Cardiac muscle cell (in vitro differentiated cells and primary cell): ENCODE data around the gene TAF12. TPM values are rescaled to one million over a fixed set of nuclear protein-coding genes. Genes with fewer than 3 reads are reported as not detected.
A peak's percentile ranks its signal among the peaks of the same experiment; 100 is the strongest.
"Not testable (repeated sequence)": the region's sequence is repeated elsewhere in the genome, so short reads cannot be mapped to it uniquely, and the experiment has no call there.

Experiments used
- DNase-seq, 2 donors: peaks; one replicate each; pipeline versions ENCODE4 v3.0.0 to v3.0.0-alpha.2; 2010 to 2017; ENCODE audit warnings: low read depth in 1 of 2, low spot score in 1 of 2
- H3K27ac ChIP-seq: fragments of 200-600 bp; sonication (generic); 2 replicates; pipeline ENCODE4 v1.5.1; 2016
- H3K27me3 ChIP-seq: fragments of 200-600 bp; sonication (generic); 2 replicates; pipeline ENCODE4 v1.6.0; 2016; ENCODE audit warnings: control low read depth
- H3K36me3 ChIP-seq: fragments of 200-600 bp; sonication (generic); 2 replicates; pipeline ENCODE4 v1.5.1; 2016; ENCODE audit warnings: control low read depth
- H3K4me1 ChIP-seq: fragments of 200-600 bp; sonication (generic); 2 replicates; pipeline ENCODE4 v1.8.1; 2017; ENCODE audit warnings: low read depth, mild to moderate bottlenecking, mixed run types
- H3K4me3 ChIP-seq: fragments of 200-600 bp; sonication (generic); 2 replicates; pipeline ENCODE4 v1.5.1; 2016; ENCODE audit warnings: mild to moderate bottlenecking
- H3K9me3 ChIP-seq: fragments of 200-600 bp; sonication (generic); 2 replicates; pipeline ENCODE4 v1.5.1; 2017; ENCODE audit warnings: low read depth, mild to moderate bottlenecking, control low read depth
- polyA plus RNA-seq: library from polyadenylated mRNA; unstranded; fragments of >200 nt; fragmentation: Nextera tagmentation; extraction: Ambion mirVana; gene quantifications from 2 replicates; pipeline ENCODE4 v1.2.1, GENCODE V29; 2016
- total RNA-seq: library from RNA; depleted of rRNA; stranded (reverse); fragments of >200 nt; gene quantifications from 2 replicates; pipeline ENCODE4 v1.2.3, GENCODE V29; 2016
- TF ChIP-seq, protein P1 (sequence below): IDR thresholded peaks from 2 replicates; pipeline ENCODE4 v1.5.1; 2012; ENCODE audit warnings: low read depth, mild to moderate bottlenecking, low read length

TAF12 gene
- total and polyA plus RNA-seq, 2 experiments from 2014 or later: 40.3 to 51.9 TPM

DNA sequence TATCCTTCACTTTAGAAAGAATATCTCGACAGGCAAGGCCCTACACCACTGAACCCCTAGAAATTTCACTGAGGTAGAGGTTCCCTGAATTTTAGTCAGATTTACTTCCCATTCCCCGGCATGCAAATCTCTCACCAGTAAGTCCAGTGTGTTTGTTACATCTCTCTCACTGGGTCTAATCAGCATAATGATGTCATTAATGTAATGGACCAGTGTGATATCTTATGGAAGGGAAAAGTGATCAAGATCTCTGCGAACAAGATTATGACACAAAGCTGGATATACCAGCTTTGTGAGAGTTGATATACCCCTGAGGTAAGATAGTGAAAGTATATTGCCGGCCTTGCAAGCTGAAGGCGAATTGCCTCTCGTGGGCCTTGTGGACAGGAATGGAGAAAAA lies 13.5 kb upstream of the TAF12 start:
- Histone ChIP-seq H3K27ac (no peak overlapping the region), H3K4me3 (no peak overlapping the region), H3K4me1 (no peaks in the 10 kb centered on the region), H3K9me3 (no peaks in the 10 kb centered on the region), H3K27me3 (no peaks in the 10 kb centered on the region), H3K36me3 (no peaks in the 10 kb centered on the region)
- DNase-seq: no peak
- TF ChIP-seq, protein P1, sequence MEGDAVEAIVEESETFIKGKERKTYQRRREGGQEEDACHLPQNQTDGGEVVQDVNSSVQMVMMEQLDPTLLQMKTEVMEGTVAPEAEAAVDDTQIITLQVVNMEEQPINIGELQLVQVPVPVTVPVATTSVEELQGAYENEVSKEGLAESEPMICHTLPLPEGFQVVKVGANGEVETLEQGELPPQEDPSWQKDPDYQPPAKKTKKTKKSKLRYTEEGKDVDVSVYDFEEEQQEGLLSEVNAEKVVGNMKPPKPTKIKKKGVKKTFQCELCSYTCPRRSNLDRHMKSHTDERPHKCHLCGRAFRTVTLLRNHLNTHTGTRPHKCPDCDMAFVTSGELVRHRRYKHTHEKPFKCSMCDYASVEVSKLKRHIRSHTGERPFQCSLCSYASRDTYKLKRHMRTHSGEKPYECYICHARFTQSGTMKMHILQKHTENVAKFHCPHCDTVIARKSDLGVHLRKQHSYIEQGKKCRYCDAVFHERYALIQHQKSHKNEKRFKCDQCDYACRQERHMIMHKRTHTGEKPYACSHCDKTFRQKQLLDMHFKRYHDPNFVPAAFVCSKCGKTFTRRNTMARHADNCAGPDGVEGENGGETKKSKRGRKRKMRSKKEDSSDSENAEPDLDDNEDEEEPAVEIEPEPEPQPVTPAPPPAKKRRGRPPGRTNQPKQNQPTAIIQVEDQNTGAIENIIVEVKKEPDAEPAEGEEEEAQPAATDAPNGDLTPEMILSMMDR: no peak

DNA sequence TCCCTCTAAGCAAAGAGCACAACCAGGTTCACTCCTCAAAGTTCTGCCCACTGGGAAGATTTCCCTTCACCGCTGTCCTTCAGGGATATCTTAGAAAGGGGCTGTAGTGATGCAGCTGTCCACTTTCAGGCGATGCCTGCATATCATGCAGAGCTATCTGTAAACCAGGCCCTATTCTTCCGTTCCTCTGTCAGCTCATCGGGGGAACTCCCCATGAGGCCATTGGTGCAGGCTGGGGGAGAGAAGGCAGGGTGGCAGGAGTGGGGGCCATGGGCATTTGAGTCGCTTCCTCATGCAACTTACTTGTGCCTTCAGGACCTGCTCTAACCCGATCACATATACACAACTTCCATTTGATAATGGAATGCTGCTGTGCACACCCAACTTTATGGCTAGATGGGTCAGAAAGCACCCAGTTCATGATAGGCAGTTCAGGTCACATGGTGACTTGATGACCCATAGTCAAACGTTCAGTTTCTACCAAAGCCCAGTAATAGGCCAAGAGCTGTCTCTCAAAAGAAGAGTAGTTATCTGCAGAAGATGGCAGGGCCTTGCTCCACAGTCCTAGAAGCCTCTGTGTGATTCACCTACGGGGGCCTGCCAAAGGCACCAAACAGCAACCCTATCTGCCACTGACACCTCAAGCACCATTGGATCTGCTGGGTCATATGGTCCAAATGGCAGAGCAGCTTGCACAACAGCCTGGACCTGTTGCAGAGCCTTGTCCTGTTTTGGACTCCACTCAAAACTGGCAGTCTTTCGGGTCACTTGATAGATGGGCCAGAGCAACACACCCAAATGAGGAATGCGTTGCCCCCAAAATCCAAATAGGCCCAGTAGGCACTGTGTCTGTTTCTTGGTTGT lies 12.8 kb upstream of the TAF12 start:
- not testable (repeated sequence) for H3K27me3 ChIP-seq, H3K4me3 ChIP-seq, DNase-seq, H3K9me3 ChIP-seq, H3K4me1 ChIP-seq, H3K27ac ChIP-seq, H3K36me3 ChIP-seq

DNA sequence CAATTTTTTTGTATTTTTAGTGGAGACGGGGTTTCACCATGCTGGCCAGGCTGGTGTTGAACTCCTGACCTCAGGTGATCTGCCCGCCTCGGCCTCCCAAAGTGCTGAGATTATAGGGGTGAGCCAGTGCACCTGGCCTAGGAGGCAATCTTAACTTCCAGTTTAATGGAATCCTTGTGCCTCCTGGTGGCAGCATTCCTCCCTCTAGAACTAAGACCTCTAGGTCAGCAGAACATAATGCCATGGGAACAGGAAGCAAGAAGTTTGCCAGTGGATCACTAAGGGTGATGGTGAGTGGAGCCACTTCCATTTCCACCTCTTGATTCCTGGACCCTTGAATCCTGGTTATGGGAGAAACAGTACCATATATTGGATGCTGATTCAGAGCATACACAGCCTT lies 11.0 kb upstream of the TAF12 start:
- not testable (repeated sequence) for H3K4me3 ChIP-seq, H3K27ac ChIP-seq, H3K4me1 ChIP-seq, H3K36me3 ChIP-seq, H3K27me3 ChIP-seq, H3K9me3 ChIP-seq
- DNase-seq: peak; percentile 52 to 58
- TF ChIP-seq, protein P1: peak; percentile 36

DNA sequence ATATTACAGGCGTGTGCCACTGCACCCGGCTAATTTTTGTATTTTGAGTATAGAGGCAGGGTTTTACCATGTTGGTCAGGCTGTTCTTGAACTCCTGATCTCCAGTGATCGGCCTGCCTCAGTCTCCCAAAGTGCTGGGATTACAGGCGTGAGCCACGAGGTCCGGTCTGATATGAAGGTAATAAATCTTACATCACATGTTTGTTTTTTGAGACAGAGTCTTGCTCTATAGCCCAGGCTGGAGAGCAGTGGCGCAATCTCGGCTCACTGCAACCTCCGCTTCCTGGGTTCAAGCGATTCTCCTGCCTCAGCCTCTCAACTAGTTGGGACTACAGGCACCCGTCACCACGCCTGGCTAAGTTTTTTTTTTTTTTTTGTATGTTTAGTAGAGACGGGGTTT lies 10.2 kb upstream of the TAF12 start:
- not testable (repeated sequence) for H3K4me3 ChIP-seq, H3K27ac ChIP-seq, H3K27me3 ChIP-seq, DNase-seq, H3K9me3 ChIP-seq, H3K36me3 ChIP-seq, H3K4me1 ChIP-seq

DNA sequence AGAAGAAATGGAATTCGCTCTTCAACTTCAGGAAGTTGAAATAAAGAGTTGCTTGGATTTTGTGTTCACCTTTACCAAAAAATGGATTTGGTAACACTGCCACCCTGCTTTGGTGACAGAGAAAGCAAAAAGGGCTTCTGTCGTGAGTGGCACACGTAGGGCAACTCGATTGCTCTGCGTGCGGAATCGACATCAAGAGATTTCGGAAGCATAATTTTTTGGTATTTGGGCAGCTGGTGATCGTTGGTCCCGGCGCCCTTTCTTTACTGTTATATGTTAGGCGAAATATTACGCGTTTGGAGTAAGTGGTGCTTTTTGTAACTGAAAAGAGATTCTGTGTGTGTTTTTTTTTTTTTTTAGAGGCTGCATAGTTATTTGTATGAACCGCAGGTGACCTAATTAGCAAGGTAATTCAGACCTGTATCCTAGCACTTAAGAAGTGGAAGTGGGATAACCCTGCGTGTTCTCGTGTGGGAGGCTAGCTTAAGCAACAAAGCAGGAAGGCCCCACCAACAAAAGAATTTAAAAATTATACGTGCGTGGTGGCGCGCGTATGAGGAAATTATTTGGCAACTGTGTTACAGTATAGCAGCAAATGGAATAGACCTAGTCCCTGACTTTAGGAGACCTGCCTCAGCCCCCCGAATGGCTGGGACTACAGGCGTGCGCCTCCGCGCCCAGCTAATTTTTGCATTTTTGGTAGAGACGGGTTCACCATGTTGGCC lies 5.8 kb upstream of the TAF12 start, which contains the start of gene RNU11:
TSS of gene RNU11 (plus strand) at position 127 of the 725 bp plus-strand sequence.
- Histone ChIP-seq H3K9me3 (no peaks in the 10 kb centered on the region), H3K4me3 (peak within 1 kb of the TSS; percentile 21), H3K27ac (peak within 1 kb of the TSS; percentile 98), H3K27me3 (no peaks in the 10 kb centered on the region), H3K36me3 (no peaks in the 10 kb centered on the region), H3K4me1 (peaks cover 10% of the 10 kb centered on the region)
- TF ChIP-seq, protein P1: no peak
- peak; percentile 96 to 98 for DNase-seq

DNA sequence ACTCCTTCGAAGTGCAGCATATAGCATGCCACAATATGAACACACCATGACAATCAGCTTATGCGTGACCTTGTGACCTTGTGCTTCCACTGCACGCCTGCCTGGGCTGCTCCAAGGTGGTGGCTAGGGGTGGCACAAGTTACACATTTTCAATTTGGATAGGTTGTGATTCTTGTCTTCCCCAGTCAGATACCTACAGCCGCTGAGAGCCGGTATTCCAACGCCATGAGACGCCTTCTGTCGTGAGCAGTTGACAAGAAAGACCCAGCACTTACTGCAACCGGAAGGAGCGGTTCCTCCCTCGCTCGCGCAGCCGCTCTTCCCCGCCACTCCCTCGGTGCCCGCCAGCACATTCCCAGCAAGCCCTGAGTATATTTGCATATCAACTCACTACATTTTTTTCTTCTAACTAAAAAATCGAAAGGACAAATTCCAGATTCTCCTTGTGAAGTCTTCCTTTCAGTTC lies 5.2 kb upstream of the TAF12 start:
- TF ChIP-seq, protein P1: no peak
- Histone ChIP-seq H3K4me1 (peaks cover 12% of the 10 kb centered on the region), H3K27ac (peak overlapping the region; percentile 98), H3K9me3 (no peaks in the 10 kb centered on the region), H3K36me3 (no peaks in the 10 kb centered on the region), H3K27me3 (no peaks in the 10 kb centered on the region), H3K4me3 (peak overlapping the region; percentile 21)
- peak; percentile 91 to 96 for DNase-seq
